NCI-H82 (cell line): ENCODE data around the gene GJA4.
"Not testable (repeated sequence)": the region's sequence is repeated elsewhere in the genome, so short reads cannot be mapped to it uniquely, and the experiment has no call there.

ENCODE experiments used
- DNase-seq: peaks from one replicate; lab custom pipeline; 2025; lab: John Stamatoyannopoulos, UW

The GJA4 gene

GRCh38 chr1:34790985-34791384, 1.8 kb upstream of the GJA4 start:
- no peak for DNase-seq

GRCh38 chr1:34792424-34792823, 375 bp upstream of the GJA4 start:
- DNase-seq: no peak

DNA sequence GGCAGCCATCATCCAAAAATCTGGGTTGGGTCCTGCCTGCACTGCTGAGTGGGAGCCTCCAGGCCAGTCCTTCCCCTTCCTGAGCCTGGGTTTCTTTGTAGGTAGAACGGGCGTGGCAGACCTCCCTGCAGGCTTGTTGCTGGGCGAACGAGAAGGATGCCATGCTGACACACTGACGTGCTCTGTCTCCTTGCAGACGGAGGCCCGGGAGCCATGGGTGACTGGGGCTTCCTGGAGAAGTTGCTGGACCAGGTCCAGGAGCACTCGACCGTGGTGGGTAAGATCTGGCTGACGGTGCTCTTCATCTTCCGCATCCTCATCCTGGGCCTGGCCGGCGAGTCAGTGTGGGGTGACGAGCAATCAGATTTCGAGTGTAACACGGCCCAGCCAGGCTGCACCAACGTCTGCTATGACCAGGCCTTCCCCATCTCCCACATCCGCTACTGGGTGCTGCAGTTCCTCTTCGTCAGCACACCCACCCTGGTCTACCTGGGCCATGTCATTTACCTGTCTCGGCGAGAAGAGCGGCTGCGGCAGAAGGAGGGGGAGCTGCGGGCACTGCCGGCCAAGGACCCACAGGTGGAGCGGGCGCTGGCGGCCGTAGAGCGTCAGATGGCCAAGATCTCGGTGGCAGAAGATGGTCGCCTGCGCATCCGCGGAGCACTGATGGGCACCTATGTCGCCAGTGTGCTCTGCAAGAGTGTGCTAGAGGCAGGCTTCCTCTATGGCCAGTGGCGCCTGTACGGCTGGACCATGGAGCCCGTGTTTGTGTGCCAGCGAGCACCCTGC, 1.4 kb downstream of the GJA4 start:
- no peak for DNase-seq

- no peak for DNase-seq
These were observed 2.0 kb downstream of the GJA4 start for GRCh38 chr1:34794790-34795180.

DNA sequence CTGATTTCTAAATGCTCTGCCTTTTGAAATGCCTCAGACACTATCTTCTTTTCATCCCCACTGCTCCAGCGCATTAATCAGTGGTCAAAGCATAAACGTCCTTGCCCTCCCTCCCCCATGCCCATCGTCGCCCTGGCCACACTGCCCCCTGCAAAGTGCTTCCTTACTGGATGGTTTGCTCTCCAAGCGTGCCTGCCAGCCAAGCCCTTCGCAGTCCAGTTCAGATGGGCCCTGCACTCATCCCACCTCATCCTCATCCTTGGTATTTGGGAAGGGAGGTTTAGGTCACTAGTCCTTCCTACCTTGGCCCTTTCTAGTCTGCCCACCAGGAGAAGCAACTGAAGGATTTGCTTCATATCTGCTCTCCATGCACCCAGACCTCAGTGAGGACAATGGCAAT, 3.1 kb downstream of the GJA4 start:
- no peak for DNase-seq

DNA sequence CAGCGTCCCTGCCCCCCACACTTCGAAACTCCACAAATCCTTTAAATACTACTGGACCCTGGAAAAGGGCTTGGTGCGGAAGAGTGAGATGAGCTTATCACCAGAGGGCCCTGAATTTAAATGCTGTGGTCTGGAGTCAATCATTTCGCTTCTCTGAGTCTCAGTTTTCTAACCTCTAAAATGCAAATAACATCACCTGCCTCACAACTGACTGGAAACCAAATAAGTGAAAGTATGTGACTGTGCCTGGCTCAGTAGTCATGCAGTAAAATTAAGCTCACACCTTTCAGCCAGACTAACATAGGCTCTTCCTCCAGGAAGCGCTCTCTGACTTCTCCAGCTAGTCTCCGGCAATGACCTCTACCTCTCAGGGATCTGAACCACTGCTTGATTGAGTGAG, 4.2 kb downstream of the GJA4 start:
- DNase-seq: no peak

- no peak for DNase-seq
These were observed 7.4 kb downstream of the GJA4 start for GRCh38 chr1:34800214-34800613.

DNA sequence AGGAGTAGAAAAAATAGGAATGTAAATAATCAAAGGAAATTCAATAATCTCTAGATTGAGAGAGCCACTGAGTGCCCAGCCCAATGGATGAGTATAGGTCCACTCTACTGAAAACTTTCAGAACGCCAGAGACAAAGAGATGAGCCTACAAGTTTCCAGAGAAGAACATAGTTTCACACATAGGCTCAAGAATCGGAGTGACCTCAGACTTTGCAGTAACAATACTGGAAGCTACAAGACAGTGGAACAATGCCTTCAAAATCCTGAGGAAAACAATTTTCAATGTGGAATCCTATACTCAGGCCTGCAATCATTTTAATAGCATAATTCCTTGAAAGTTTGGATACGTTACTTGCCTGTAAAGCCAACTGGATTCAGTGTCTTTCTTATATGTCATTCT, 11.0 kb downstream of the GJA4 start:
- no peak for DNase-seq

DNA sequence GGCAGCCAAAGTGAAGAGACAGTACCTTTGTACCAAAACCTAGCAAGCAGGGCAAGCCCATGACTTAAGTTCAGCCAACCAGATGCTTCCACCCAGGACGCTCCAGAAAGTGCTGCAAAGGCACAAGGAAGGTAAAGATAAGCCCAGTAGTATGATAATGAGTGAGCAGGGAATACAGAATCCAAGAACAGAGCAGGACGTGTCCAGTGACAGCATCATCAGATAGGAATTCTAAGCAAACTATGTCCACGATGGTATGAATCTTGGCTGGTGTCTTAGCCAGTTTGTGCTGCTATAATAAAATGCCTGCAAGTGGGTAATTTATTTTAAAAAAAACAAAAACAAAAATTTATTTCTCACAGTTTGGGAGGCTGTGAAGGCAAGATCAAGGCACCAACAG, 13.6 kb downstream of the GJA4 start:
- no peak for DNase-seq

GRCh38 chr1:34808051-34808810, 15.4 kb downstream of the GJA4 start:
- peak; percentile 65 for DNase-seq

DNA sequence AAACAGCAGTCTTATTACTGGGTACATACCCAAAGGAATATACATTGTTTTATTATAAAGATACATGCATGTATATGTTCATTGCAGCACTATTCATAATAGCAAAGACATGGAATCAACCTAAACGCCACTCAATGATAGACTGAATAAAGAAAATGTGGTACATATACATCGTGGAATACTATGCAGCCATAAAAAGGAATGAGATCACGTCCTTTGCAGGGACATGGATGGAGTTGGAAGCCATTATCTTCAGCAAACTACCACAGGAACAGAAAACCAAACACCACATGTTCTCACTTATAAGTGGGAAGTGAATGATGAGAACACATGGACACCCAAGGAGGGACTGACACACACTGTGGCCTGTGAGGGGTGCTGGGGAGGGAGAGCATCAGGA, 18.0 kb downstream of the GJA4 start:
- not testable (repeated sequence) for DNase-seq

GRCh38 chr1:34816332-34816731, 23.5 kb downstream of the GJA4 start:
- DNase-seq: no peak

DNA sequence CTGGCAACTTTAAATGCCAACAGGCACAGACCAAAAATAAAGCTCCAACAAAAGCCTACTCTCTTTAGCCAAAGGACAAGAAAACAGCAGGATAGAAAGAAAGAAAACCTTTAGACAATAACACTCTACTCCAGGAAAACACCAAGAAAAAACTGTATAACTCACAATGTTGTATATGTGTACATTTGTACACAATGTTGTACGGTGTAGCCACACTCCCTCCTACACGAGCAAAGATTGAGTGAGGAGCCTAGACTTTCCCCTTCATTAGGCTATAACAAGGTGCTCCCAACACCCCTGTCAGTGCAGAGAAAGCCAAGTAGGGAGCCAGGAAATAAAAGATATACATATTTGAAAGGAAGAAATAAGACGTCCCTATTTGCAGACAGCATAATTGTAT, 24.0 kb downstream of the GJA4 start:
- no peak for DNase-seq

DNA sequence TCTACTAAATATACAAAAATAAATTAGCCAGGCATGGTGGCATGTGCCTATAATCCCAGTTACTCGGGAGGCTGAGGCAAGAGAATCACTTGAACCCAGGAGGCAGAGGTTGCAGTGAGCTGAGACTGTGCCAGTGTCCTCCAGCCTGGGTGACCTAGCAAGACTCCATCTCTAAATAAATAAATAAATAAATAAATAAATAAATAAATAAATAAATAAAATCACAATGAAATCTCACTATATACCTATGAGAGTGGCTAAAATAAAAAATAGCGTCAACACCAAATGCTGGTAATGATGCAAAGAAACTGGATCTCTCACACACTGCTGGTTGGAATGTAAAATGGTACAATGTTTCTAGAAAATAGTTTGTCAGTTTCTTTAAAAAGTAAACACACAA, 26.1 kb downstream of the GJA4 start:
- not testable (repeated sequence) for DNase-seq

DNA sequence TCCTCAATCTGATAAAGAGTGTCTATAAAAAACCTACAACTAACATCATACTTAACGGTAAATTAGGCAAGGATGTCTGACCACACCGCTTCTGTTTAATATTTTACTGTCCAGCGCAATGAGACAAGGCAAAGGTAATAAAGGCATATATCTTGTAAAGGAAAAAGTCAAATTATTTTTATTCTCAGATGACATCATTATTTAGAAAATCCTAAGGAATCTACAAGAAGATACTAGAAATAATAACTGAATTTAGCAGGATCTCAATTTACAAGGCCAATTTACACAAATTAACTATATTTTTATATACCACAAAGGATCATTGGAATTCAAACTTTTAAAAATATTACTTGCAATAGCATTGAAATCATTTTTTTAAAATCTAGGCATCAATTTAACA, 29.4 kb downstream of the GJA4 start:
- no peak for DNase-seq

- no peak for DNase-seq
These were observed 32.1 kb downstream of the GJA4 start for GRCh38 chr1:34824817-34825454.

GRCh38 chr1:34825455-34826091, 32.8 kb downstream of the GJA4 start:
- DNase-seq: no peak

- DNase-seq: no peak
These were observed 34.6 kb downstream of the GJA4 start for GRCh38 chr1:34827341-34827941.

- no peak for DNase-seq
These were observed 35.8 kb downstream of the GJA4 start for GRCh38 chr1:34828611-34829010.

DNA sequence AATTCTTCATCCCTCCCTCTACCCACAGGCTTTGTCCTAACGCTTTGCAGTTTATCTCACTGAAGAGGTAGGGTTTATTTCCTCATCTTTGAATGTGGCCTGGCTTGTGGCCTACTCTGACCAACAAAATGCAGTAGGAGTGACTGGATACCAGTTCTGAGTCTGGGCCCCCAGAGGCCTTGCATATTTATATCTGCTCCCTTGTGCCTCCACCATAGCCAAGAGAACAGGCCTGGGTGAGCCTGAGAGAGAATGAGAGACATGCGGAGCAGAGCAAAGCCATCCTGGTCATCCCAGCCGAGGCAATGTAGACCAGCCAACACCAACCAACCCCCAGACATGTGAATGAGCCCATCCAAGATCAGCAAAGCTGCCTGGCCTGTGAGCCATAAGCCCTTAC, 36.5 kb downstream of the GJA4 start:
- no peak for DNase-seq

DNA sequence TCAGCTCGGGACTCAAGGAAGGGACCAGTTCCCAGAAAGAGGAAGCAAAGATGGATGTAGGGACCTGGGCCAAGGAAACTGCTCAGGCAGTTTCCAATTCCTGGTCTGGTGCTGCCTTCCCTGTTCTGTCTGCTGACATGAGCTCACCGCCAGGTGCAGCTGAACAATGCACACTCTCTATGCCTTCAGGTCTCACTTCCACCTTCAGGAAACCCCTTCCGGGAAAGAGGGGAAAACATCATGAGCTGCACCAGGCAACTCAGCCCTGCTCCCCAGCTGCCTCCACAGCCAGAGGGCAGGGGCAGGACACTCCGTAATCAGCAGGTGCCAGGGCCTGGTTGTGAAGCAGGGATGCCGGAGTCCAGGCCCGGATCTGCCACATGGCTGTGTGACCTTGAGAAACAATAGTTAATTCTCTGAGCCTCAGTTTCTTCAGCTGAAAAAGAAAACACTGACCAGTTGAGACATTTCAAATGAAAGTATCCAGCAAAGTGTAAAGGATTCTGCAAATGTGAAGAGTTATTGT, 39.0 kb downstream of the GJA4 start:
- no peak for DNase-seq

GRCh38 chr1:34833711-34834110, 40.9 kb downstream of the GJA4 start:
- DNase-seq: no peak
